ENCODE measurements around the gene NKD1.
"Not testable (repeated sequence)": the region's sequence is repeated elsewhere in the genome, so short reads cannot be mapped to it uniquely, and the experiment has no call there.

The NKD1 gene

GRCh38 chr16:50535506-50536257, 12.5 kb upstream of the NKD1 start:
- no peak overlapping the region for H3K4me3 ChIP-seq (ENCODE audit: control insufficient read depth, low read depth, low read length)
- TF ChIP-seq, protein P1, sequence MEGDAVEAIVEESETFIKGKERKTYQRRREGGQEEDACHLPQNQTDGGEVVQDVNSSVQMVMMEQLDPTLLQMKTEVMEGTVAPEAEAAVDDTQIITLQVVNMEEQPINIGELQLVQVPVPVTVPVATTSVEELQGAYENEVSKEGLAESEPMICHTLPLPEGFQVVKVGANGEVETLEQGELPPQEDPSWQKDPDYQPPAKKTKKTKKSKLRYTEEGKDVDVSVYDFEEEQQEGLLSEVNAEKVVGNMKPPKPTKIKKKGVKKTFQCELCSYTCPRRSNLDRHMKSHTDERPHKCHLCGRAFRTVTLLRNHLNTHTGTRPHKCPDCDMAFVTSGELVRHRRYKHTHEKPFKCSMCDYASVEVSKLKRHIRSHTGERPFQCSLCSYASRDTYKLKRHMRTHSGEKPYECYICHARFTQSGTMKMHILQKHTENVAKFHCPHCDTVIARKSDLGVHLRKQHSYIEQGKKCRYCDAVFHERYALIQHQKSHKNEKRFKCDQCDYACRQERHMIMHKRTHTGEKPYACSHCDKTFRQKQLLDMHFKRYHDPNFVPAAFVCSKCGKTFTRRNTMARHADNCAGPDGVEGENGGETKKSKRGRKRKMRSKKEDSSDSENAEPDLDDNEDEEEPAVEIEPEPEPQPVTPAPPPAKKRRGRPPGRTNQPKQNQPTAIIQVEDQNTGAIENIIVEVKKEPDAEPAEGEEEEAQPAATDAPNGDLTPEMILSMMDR (IDR thresholded peaks at IDR 0.05; ENCODE audit: control insufficient read depth, insufficient read depth, low read depth, low read length, missing control alignments), result no peak
- no peak for DNase-seq (ENCODE audit: low read depth)

- not testable (repeated sequence) for H3K4me3 ChIP-seq (ENCODE audit: control insufficient read depth, low read depth, low read length); DNase-seq (ENCODE audit: low read depth)
Observed at GRCh38 chr16:50536258-50536645, 11.9 kb upstream of the NKD1 start.

GRCh38 chr16:50537533-50538290, 10.5 kb upstream of the NKD1 start:
- TF ChIP-seq, protein P1 (IDR thresholded peaks at IDR 0.05; ENCODE audit: control insufficient read depth, insufficient read depth, low read depth, low read length, missing control alignments), result no peak
- DNase-seq (ENCODE audit: low read depth), result no peak
- H3K4me3 ChIP-seq (ENCODE audit: control insufficient read depth, low read depth, low read length), result no peak overlapping the region

- DNase-seq (ENCODE audit: low read depth), result no peak
- H3K4me3 ChIP-seq (ENCODE audit: control insufficient read depth, low read depth, low read length), result no peak overlapping the region
Observed at GRCh38 chr16:50538411-50539052, 9.7 kb upstream of the NKD1 start.

GRCh38 chr16:50539053-50539695, 9.0 kb upstream of the NKD1 start:
- TF ChIP-seq, protein P1 (IDR thresholded peaks at IDR 0.05; ENCODE audit: control insufficient read depth, insufficient read depth, low read depth, low read length, missing control alignments), result no peak

More at GRCh38 chr16:50538411-50539052, 9.7 kb upstream of the NKD1 start:
- TF ChIP-seq, protein P1 (IDR thresholded peaks at IDR 0.05; ENCODE audit: control insufficient read depth, insufficient read depth, low read depth, low read length, missing control alignments), result no peak

DNA sequence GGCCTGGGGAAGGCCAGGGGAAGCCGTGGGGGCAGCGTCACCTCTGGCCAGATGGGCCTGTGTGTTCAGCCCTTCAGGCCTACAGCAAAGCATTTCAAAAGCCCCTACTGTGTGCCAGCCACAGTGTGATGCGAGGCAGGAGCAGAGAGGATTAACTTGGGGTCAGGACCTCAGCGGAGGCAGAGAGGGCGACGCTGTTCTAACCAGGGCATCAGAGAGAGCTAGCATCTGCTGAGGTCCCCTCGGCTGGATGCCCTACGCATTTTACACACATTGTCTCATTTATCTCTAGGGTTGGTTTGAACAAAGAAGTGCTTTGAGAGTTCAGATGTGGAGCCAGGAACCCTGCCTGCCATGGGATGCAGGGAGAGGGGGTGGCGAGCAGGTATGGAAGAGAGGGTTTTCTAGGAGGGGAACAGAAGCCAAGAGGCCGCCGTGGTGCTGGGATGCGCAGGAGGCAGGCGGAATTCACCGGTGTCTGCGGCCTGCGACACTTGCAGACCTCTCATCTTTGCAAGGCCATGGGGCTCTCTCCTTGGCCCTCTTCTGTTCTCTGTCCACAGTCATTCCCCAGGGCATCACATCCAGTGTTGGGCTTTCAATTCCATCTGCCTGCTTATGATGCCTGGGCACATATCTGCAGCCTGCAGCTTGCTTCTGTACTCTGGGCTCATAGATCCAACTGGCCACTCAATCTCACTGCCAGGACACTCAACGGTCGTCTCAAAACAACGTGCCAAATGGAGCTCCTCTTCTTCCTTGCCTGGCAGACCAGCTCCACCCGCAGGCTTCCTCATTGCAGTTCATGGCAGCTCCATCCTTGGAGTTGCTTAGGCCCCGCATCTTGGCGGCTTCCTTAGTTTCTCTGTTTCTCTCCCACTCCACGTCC, 8.1 kb upstream of the NKD1 start:
- DNase-seq (ENCODE audit: low read depth), result no peak
- TF ChIP-seq, protein P1 (IDR thresholded peaks at IDR 0.05; ENCODE audit: control insufficient read depth, insufficient read depth, low read depth, low read length, missing control alignments), result no peak
- no peak overlapping the region for H3K4me3 ChIP-seq (ENCODE audit: control insufficient read depth, low read depth, low read length)

More at GRCh38 chr16:50539053-50539695, 9.0 kb upstream of the NKD1 start:
- H3K4me3 ChIP-seq (ENCODE audit: control insufficient read depth, low read depth, low read length), result no peak overlapping the region
- no peak for DNase-seq (ENCODE audit: low read depth)

All from AG09309 (cell line).